CD4-positive, alpha-beta memory T cell (primary cell): ENCODE results near the gene VTI1A. TPM values are rescaled to one million over a fixed set of nuclear protein-coding genes. Genes with fewer than 3 reads are reported as not detected.
A peak's percentile ranks its signal among the peaks of the same experiment; 100 is the strongest.
"Not testable (repeated sequence)": the region's sequence is repeated elsewhere in the genome, so short reads cannot be mapped to it uniquely, and the experiment has no call there.

Source experiments
- CTCF ChIA-PET: fragments of 350-600 bp; sonication (Branson Sonifier 250); formaldehyde crosslinking; loops from one replicate; lab custom pipeline; 2021; ENCODE audit warnings: inconsistent platforms; ENCODE audit not compliant: partially characterized antibody; lab: Charles Lee
- POLR2A ChIA-PET: fragments of 350-600 bp; sonication (Branson Sonifier 250); formaldehyde crosslinking; loops from one replicate; lab custom pipeline; 2021; ENCODE audit not compliant: partially characterized antibody; lab: Charles Lee
- DNase-seq, 5 donors: peaks; one replicate each; pipeline versions ENCODE4 v3.0.0 to v3.0.0-alpha.2; 2020 to 2022; ENCODE audit warnings: mixed read lengths in 1 of 5
- H3K27ac ChIP-seq: one replicate; pipeline ENCODE4 v1.7.0; 2013; ENCODE audit warnings: low read depth, low read length
- H3K27me3 ChIP-seq: 2 replicates; pipeline ENCODE4 v1.7.0; 2013; ENCODE audit warnings: mild to moderate bottlenecking, low read length, moderate library complexity; ENCODE audit not compliant: insufficient read depth
- H3K36me3 ChIP-seq: 2 replicates; pipeline ENCODE4 v1.7.0; 2013; ENCODE audit warnings: mild to moderate bottlenecking, low read length, moderate library complexity; ENCODE audit not compliant: insufficient read depth
- H3K4me1 ChIP-seq: 2 replicates; pipeline ENCODE4 v1.7.0; 2013; ENCODE audit warnings: mild to moderate bottlenecking, low read length, moderate library complexity; ENCODE audit not compliant: insufficient read depth
- H3K4me3 ChIP-seq, 2 donors: one replicate each; pipeline ENCODE4 v1.7.0; 2013; ENCODE audit warnings: low read length in 2 of 2, mild to moderate bottlenecking in 1 of 2
- H3K9me3 ChIP-seq, 2 donors: one replicate each; pipeline ENCODE4 v1.7.0; 2013; ENCODE audit warnings: low read length in 2 of 2, control low read depth in 1 of 2; ENCODE audit not compliant: control insufficient read depth in 1 of 2
- H3K27ac Mint-ChIP-seq, 7 donors: one replicate each; pipeline ENCODE4 v1.8.0; 2020 to 2021; ENCODE audit warnings: mixed read lengths in 7 of 7, mild to moderate bottlenecking in 6 of 7, inconsistent platforms in 3 of 7, moderate library complexity in 3 of 7
- H3K27me3 Mint-ChIP-seq, 2 donors: one replicate each; pipeline ENCODE4 v1.8.0; 2020 to 2021; ENCODE audit warnings: mixed read lengths in 2 of 2
- H3K36me3 Mint-ChIP-seq, 2 donors: one replicate each; pipeline ENCODE4 v1.8.0; 2020 to 2021; ENCODE audit warnings: mixed read lengths in 2 of 2, inconsistent platforms in 1 of 2, mild to moderate bottlenecking in 1 of 2
- H3K4me1 Mint-ChIP-seq, 4 donors: one replicate each; pipeline ENCODE4 v1.8.0; 2020 to 2021; ENCODE audit warnings: mixed read lengths in 4 of 4, mild to moderate bottlenecking in 1 of 4
- H3K4me3 Mint-ChIP-seq, 8 donors: one replicate each; pipeline ENCODE4 v1.8.0; 2020 to 2021; ENCODE audit warnings: mixed read lengths in 8 of 8, mild to moderate bottlenecking in 7 of 8, moderate library complexity in 6 of 8, inconsistent platforms in 3 of 8
- H3K9me3 Mint-ChIP-seq, 8 donors: one replicate each; pipeline ENCODE4 v1.8.0; 2020 to 2021; ENCODE audit warnings: mixed read lengths in 8 of 8, mild to moderate bottlenecking in 5 of 8, inconsistent platforms in 3 of 8, moderate library complexity in 1 of 8
- intact Hi-C: fragments of 100-400 bp; cut with micrococcal nuclease; formaldehyde crosslinking; loops from one replicate; pipeline ENCODE4 v1.15.1; 2023
- polyA plus RNA-seq, 2 donors: library from polyadenylated mRNA; unstranded; fragments of 300-500 nt; fragmentation: Illumina TruSeq; gene quantifications; one replicate each; pipeline ENCODE4 v1.2.3, GENCODE V29; 2021
- total RNA-seq, 2 experiments: library from RNA; stranded (reverse); gene quantifications; one replicate each; pipeline ENCODE4 v1.2.3, GENCODE V29; 2021

The VTI1A gene
- total and polyA plus RNA-seq, 4 experiments from 2014 or later: 24.4 to 48.5 (median 40.0) TPM

GRCh38 chr10:112464074-112464473 lies 17.1 kb downstream of the VTI1A start:
- H3K27ac Mint-ChIP-seq, H3K27me3 Mint-ChIP-seq, H3K4me3 Mint-ChIP-seq, H3K9me3 ChIP-seq, H3K4me1 ChIP-seq, H3K27ac ChIP-seq, intact Hi-C loops, H3K4me3 ChIP-seq, DNase-seq, H3K27me3 ChIP-seq, H3K9me3 Mint-ChIP-seq: not testable (repeated sequence)
- POLR2A ChIA-PET: interaction anchor here (1.4 kb wide), 1 partner anchor 17 kb away, joined by 3 read pairs; the partner anchor contains the start of gene VTI1A
- Mint-ChIP-seq H3K4me1 (peaks cover 0 to 18% (median 1%) of the 10 kb centered on the region in 4 donors), H3K36me3 (peaks cover 32 to 50% of the 10 kb centered on the region in 2 donors)
- CTCF ChIA-PET: interaction anchor here (1.0 to 2.3 kb wide), 4 partner anchors 8 to 26 kb away, joined by 3 to 7 read pairs (median 6); no protein-coding TSS in a partner anchor
- peaks cover 36% of the 10 kb centered on the region for H3K36me3 ChIP-seq

- Histone ChIP-seq H3K4me1 (no peaks in the 10 kb centered on the region), H3K36me3 (peaks cover 36% of the 10 kb centered on the region), H3K9me3 (no peaks in the 10 kb centered on the region), H3K27me3 (no peaks in the 10 kb centered on the region), H3K27ac (no peak overlapping the region), H3K4me3 (no peak overlapping the region)
- no peak overlapping the region for H3K4me3 Mint-ChIP-seq
- DNase-seq: no peak
- ChIA-PET CTCF (interaction anchor here (1.3 to 2.0 kb wide), 2 partner anchors 8 to 11 kb away, joined by 5 to 6 read pairs; no protein-coding TSS in a partner anchor), POLR2A (no interaction called here)
- H3K9me3 Mint-ChIP-seq: no peaks in the 10 kb centered on the region
- H3K4me1 Mint-ChIP-seq: peaks cover 0 to 15% (median 2%) of the 10 kb centered on the region in 4 donors
- H3K27ac Mint-ChIP-seq: no peak overlapping the region
- peaks cover 26 to 54% of the 10 kb centered on the region in 2 donors for H3K36me3 Mint-ChIP-seq
- no peaks in the 10 kb centered on the region for H3K27me3 Mint-ChIP-seq
- intact Hi-C loops: no loop called here
Measured at GRCh38 chr10:112465299-112465883, 18.4 kb downstream of the VTI1A start.

GRCh38 chr10:112466802-112467201 lies 19.8 kb downstream of the VTI1A start:
- intact Hi-C loops: no loop called here
- Mint-ChIP-seq H3K4me1 (peaks cover under 1 to 12% (median 4%) of the 10 kb centered on the region in 4 donors), H3K36me3 (peaks cover 26 to 44% of the 10 kb centered on the region in 2 donors), H3K4me3 (no peak overlapping the region), H3K27me3 (no peaks in the 10 kb centered on the region), H3K9me3 (no peaks in the 10 kb centered on the region), H3K27ac (peak overlapping the region in 1 of 7 donors; percentile 5)
- no peak for DNase-seq
- Histone ChIP-seq H3K9me3 (no peaks in the 10 kb centered on the region), H3K4me1 (no peaks in the 10 kb centered on the region), H3K4me3 (no peak overlapping the region), H3K36me3 (peaks cover 31% of the 10 kb centered on the region), H3K27me3 (no peaks in the 10 kb centered on the region), H3K27ac (no peak overlapping the region)
- CTCF ChIA-PET: interaction anchor here (1.0 kb wide), 1 partner anchor 10 kb away, joined by 3 read pairs; no protein-coding TSS in a partner anchor
- POLR2A ChIA-PET: interaction anchor here (1.2 kb wide), 1 partner anchor 20 kb away, joined by 3 read pairs; the partner anchor contains the start of genes VTI1A and ZDHHC6

GRCh38 chr10:112467541-112468075 lies 20.6 kb downstream of the VTI1A start:
- DNase-seq: no peak
- no peak overlapping the region for H3K4me3 ChIP-seq
- Mint-ChIP-seq H3K9me3 (no peaks in the 10 kb centered on the region), H3K27me3 (no peaks in the 10 kb centered on the region), H3K4me3 (no peak overlapping the region), H3K4me1 (peaks cover 5 to 14% (median 7%) of the 10 kb centered on the region in 4 donors), H3K27ac (peak overlapping the region in 1 of 7 donors; percentile 7), H3K36me3 (peaks cover 26 to 44% of the 10 kb centered on the region in 2 donors)
- no peaks in the 10 kb centered on the region for H3K4me1 ChIP-seq
- POLR2A ChIA-PET: interaction anchor here (1.2 kb wide), 1 partner anchor 21 kb away, joined by 3 read pairs; the partner anchor contains the start of genes VTI1A and ZDHHC6
- H3K27me3 ChIP-seq: no peaks in the 10 kb centered on the region
- H3K36me3 ChIP-seq: peaks cover 31% of the 10 kb centered on the region
- CTCF ChIA-PET: interaction anchor here (1.0 to 1.5 kb wide), 2 partner anchors 10 to 331 kb away, joined by 3 to 4 read pairs; no protein-coding TSS in a partner anchor
- H3K27ac ChIP-seq: no peak overlapping the region
- H3K9me3 ChIP-seq: no peaks in the 10 kb centered on the region
- intact Hi-C loops: no loop called here

GRCh38 chr10:112471878-112472487 lies 25.0 kb downstream of the VTI1A start:
- CTCF ChIA-PET: interaction anchor here (0.7 to 3.1 kb wide), 33 partner anchors 8 to 913 kb away, joined by 3 to 20 read pairs (median 4); partner anchors contain the start of genes ACSL5 and GPAM
- H3K27me3 Mint-ChIP-seq: no peaks in the 10 kb centered on the region
- H3K36me3 Mint-ChIP-seq: peaks cover 7 to 12% of the 10 kb centered on the region in 2 donors
- Histone ChIP-seq H3K4me1 (no peaks in the 10 kb centered on the region), H3K4me3 (no peak overlapping the region), H3K27me3 (no peaks in the 10 kb centered on the region), H3K27ac (no peak overlapping the region), H3K9me3 (no peaks in the 10 kb centered on the region), H3K36me3 (peaks cover 6% of the 10 kb centered on the region)
- intact Hi-C loops: loop anchor here (1.0 kb wide), 1 partner anchor 913 kb away; no protein-coding TSS in a partner anchor
- POLR2A ChIA-PET: interaction anchor here (0.6 to 0.8 kb wide), 4 partner anchors 25 to 1210 kb away, joined by 3 to 4 read pairs (median 4); partner anchors contain the start of genes VTI1A and ZDHHC6
- peak in 4 of 5 donors; percentile 28 to 41 (median 34) for DNase-seq
- no peaks in the 10 kb centered on the region for H3K9me3 Mint-ChIP-seq
- peak overlapping the region in 5 of 7 donors; percentile 1 to 77 (median 9) for H3K27ac Mint-ChIP-seq
- H3K4me1 Mint-ChIP-seq: peaks cover 12 to 15% (median 13%) of the 10 kb centered on the region in 4 donors
- H3K4me3 Mint-ChIP-seq: no peak overlapping the region

- H3K27ac Mint-ChIP-seq: peak overlapping the region in 3 of 7 donors; percentile 11 to 43 (median 29)
Measured at GRCh38 chr10:112475575-112476218, 28.7 kb downstream of the VTI1A start.

More at GRCh38 chr10:112475575-112476218, 28.7 kb downstream of the VTI1A start:
- no peak overlapping the region for H3K4me3 Mint-ChIP-seq
- Histone ChIP-seq H3K27me3 (no peaks in the 10 kb centered on the region), H3K4me1 (no peaks in the 10 kb centered on the region), H3K27ac (no peak overlapping the region), H3K4me3 (no peak overlapping the region), H3K36me3 (no peaks in the 10 kb centered on the region), H3K9me3 (no peaks in the 10 kb centered on the region)
- no peaks in the 10 kb centered on the region for H3K27me3 Mint-ChIP-seq
- H3K36me3 Mint-ChIP-seq: peaks cover 3 to 7% of the 10 kb centered on the region in 2 donors
- intact Hi-C loops: no loop called here
- ChIA-PET CTCF (interaction anchor here (1.2 to 2.6 kb wide), 5 partner anchors 11 to 1087 kb away, joined by 3 to 9 read pairs (median 5); no protein-coding TSS in a partner anchor), POLR2A (no interaction called here)
- no peaks in the 10 kb centered on the region for H3K9me3 Mint-ChIP-seq
- peak in 2 of 5 donors; percentile 3 to 9 for DNase-seq
- H3K4me1 Mint-ChIP-seq: peaks cover 11 to 20% (median 14%) of the 10 kb centered on the region in 4 donors
